Measurements from ENCODE around the gene LGR5.
A peak's percentile ranks its signal among the peaks of the same experiment; 100 is the strongest.

- TF ChIP-seq CTCF (IDR thresholded peaks at IDR 0.05; ENCODE audit: insufficient read depth, low read length) (no peak), POLR2AphosphoS5 (IDR thresholded peaks at IDR 0.05; ENCODE audit: low read depth) (no peak), GABPA (IDR thresholded peaks at IDR 0.05; ENCODE audit: low read depth) (peak; percentile 68; the same call in 1 of the 2 replicates), SPI1 (IDR thresholded peaks at IDR 0.05; ENCODE audit: borderline replicate concordance, low read depth) (no peak)
- TF ChIP-seq, protein P1, sequence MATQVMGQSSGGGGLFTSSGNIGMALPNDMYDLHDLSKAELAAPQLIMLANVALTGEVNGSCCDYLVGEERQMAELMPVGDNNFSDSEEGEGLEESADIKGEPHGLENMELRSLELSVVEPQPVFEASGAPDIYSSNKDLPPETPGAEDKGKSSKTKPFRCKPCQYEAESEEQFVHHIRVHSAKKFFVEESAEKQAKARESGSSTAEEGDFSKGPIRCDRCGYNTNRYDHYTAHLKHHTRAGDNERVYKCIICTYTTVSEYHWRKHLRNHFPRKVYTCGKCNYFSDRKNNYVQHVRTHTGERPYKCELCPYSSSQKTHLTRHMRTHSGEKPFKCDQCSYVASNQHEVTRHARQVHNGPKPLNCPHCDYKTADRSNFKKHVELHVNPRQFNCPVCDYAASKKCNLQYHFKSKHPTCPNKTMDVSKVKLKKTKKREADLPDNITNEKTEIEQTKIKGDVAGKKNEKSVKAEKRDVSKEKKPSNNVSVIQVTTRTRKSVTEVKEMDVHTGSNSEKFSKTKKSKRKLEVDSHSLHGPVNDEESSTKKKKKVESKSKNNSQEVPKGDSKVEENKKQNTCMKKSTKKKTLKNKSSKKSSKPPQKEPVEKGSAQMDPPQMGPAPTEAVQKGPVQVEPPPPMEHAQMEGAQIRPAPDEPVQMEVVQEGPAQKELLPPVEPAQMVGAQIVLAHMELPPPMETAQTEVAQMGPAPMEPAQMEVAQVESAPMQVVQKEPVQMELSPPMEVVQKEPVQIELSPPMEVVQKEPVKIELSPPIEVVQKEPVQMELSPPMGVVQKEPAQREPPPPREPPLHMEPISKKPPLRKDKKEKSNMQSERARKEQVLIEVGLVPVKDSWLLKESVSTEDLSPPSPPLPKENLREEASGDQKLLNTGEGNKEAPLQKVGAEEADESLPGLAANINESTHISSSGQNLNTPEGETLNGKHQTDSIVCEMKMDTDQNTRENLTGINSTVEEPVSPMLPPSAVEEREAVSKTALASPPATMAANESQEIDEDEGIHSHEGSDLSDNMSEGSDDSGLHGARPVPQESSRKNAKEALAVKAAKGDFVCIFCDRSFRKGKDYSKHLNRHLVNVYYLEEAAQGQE (IDR thresholded peaks at IDR 0.05; ENCODE audit: insufficient replicate concordance, low read depth) = no peak
Measured at GRCh38 chr12:71610031-71610795, 170.6 kb downstream of the LGR5 start.
